Right renal cortex interstitium (tissue), 3 donors: ENCODE data around the gene L2HGDH. TPM values are rescaled to one million over a fixed set of nuclear protein-coding genes. Genes with fewer than 3 reads are reported as not detected.

Experiments used
- DNase-seq, 3 donors: peaks; one replicate each; pipeline ENCODE4 v3.0.0-alpha.2; 2013; ENCODE audit warnings: low read depth in 3 of 3, low spot score in 2 of 3
- polyA plus RNA-seq, 3 donors: library from polyadenylated mRNA; unstranded; fragments of 120-200 nt; gene quantifications; one replicate each; pipeline ENCODE4 v1.2.1, GENCODE V29; 2013; ENCODE audit not compliant: insufficient read length in 3 of 3

Gene L2HGDH
- polyA plus RNA-seq, 3 donors, result 9.8 to 12.1 (median 11.5) TPM

DNA sequence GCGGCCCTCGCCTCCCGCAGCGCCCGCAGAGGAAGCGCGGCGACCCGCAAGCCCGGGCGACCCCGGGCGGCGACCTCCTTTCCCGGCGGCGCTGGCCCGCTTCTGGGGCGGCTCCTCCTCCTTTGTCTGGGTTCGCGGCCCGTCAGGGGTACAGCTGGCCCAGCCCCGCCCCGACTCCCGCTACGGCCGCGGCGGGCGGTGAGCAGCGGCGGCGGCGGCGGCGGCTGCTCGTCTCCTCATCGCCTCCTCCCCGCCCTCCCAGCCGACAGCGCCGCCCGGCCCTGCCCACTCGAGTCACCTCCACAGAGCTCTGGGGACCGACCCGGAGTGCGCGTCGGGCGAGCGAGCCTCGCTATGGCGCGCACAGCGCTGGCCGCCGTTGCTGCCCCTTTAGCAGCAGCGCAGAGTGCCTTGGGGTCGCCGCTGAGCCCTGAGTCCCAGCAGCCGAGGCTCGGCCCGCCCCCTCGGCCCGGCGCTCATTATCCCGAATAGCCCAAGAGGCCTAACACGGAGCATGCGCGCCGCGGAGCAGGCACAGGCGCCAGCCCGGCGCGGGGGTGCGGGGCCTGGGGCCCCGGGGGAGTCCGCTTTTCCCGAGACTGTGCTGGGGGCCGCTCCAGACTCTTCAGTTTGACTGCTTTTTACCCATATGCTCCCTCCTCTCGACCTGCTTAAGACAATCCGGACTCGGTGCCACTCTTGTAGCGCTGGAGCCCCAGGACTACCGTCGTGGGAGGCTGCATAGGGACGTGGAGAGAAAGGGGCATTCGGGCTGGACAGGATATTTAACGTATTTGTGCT is 80.4 kb downstream of the L2HGDH start, which contains the start of gene SOS2:
Gene SOS2, minus strand, starts transcription at position 104 of the 801 bp plus-strand sequence. CDS start 295 bp downstream, outside the sequence.
- DNase-seq, result peak; percentile 78 to 83 (median 81)

DNA sequence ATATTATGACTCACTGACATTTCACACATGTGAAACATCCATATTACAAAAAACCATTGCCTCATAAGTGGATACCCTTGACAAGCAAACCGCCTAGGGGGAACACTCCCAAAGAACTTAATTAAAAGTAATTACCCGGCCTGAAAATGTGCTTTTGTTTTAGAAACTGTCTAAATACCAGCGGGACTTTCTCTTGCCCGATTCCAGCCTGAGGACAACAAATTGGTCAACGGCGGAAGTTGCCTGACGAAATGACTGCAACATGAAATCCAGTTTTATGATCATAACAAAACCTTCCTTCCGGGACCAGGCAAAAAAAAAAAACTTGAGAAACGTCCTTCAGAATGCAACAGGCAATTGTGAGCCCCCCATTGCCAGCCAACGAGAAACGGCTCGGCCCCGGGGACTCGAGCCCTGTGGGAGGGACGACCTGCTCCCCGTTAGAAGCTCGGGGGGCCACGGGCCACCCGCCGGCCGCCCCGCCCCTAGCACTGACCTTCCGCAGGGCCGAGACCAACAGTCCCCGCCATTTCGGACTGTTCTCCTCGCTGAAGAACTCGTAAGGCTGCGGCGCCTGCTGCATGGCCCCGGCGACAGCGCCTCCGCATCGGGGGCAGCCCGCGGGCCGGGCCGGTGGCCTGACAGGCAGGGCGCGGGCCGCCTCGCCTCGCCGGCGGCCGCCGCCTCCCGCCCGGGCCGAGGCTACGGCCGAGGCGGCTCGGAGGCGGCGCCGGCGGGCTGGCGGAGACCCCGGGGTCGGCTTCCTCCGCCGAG is 81.1 kb downstream of the L2HGDH start:
- DNase-seq, result peak in 1 of 3 donors; percentile 57

DNA sequence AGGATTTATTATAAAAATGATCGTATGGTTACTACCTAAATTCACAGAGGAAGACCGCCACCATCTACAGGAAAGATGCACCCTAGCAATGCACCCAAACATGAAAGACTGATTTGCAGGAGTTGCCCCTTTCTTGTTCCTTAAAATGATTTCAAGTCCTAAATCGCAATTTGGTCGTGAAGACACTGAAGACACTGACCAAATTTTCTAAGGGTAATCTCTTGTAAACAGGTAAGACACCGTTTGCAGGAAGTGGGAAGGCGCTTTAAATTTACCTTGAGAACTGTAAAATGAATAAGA is 81.7 kb downstream of the L2HGDH start:
- DNase-seq, result no peak

DNA sequence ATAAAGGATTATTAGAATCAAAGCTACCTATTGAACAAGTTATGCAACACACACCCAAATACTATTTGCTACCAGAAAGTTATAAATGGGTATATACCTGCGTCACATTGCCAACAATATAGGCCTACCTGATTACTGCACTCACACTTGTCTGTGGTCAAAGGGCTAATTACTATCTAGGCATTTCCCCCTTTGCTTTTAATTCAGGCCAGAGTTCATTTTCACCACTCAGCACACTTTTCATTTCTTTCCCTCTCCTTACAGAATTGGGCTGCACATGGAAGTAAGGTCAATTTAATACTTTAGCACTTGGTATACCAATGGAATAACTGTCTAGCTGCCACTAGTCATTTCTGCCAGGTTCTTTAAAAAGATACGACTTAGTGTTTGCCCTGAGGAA is 82.3 kb downstream of the L2HGDH start:
- DNase-seq, result no peak

DNA sequence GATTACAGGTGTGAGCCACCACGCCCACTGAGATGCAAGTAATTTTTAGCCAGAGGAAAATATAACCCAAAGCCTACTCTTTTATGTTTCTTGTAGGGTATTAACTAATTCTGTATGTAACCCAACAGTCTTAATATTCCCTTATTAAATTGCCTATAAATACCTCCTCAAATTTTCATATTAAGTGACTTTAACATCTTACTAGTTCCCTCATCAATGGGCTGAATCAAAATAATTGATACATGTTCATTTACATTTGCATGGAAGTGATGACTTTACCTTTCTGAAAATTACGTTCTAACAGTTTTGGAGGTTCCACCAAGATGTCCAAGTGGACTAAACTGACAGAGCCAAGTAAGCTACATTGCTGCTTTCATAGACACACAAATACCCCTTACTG is 83.7 kb downstream of the L2HGDH start:
- no peak for DNase-seq

DNA sequence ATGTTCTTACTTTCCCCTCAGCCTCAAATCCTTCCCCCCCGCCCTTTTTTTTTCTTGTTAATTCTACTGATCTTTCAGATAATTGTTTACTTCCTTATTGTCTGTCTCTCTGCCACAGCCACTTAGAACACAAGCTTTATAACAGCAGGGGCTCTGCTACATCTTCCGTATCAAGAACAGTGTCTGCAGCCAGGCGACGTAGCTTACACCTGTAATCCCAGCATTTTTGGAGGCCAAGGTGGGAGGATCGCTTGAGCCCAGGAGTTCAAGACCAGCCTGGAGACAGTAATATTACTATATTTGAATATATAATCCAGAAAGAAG is 86.1 kb downstream of the L2HGDH start:
- DNase-seq, result no peak

DNA sequence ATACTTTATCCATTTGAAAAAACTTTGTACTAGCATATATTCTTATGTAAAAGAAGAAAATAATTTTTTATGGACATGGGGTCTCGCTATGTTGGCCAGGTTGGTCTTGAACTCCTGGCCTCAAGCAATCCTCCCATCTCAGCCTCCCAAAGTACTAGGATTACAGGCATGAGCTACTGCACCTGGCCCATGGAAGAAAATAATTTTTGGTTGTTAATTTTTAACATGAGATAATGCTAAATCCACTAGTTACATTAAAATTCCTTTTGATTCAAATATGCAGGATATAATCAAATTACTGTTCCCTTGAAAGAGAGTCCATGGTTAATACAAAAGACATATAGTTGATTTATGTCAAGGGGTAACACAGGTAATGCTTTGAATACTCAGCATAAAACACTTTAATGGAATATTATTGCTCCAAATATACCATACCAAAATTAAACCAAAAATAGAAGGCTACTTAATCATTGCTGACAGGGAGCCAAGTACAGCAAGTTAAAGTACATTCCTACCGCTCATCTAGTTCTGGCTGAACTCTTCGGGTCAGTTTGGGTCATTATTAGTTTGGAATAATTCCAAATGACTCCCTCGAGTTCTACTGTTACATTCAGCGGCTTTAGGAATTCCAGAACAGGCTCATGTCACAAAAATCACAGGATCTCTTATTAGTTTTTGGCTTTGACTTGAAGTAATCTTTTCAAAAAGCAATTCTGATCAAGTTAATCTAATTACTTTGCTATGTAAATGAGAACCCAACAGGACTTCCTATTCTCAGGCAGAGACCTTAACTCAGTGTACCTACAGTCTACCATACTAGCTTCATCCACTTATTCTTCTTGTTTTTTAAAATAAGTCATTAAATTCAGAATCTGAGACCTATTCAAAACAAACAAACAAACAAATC is 86.7 kb downstream of the L2HGDH start:
- peak in 1 of 3 donors; percentile 68 for DNase-seq

DNA sequence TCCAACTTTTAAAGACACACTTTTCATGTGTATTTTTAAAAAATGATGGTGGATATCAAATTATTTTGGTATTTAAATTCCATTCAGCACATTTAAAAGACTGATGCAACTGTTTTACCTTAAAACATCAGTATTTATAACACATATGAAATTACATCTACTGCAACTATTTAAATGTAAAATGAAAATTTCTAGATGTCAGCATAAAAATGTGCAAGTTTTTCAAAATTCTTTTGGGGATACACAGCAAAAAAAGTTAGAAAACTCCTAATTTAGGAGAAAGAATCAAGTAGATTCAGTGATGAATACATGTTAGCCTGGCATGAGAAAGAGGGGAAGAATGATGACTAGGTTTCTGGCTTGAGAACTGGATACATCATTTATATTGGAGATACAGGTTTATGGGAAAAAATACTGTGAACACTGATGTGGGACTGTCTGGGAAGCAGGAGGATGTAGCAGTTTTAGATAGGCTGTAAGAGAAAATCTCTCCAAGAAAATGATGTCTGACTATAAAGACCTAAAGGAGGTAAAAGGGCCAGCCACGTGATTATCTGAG is 89.9 kb downstream of the L2HGDH start:
- no peak for DNase-seq

DNA sequence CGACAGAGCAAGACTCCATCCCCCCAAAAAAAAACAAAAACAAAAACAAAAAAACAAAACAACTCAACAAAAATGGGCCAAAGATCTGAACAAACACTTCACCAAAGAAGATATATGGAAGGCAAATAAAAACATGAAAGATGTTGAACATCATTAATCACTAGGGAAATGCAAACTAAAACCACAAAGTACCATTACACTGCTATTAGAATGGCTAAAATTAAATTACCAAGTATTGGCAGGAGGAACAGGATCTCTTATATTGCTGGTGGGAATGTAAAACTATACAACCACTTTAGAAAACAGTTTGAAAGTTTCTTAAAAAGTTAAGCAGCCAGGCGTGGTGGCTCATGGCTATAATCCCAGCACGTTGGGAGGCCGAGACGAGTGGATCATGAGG is 93.5 kb downstream of the L2HGDH start:
- no peak for DNase-seq

DNA sequence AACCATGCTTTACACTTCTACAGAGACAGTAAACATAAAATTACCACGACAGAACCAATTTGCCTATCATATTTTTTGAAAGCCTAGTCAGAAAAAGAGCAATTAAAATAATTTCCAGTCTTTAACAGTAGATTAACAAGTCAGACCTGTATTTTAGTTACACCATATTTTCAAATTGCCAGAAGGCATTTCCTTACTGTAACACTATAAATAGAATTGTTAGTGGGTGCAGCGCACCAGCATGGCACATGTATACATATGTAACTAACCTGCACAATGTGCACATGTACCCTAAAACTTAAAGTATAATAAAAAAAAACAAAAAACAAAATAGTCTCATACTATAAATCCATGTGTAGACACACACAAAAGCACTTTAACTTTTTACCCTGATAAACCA is 96.6 kb downstream of the L2HGDH start:
- no peak for DNase-seq

DNA sequence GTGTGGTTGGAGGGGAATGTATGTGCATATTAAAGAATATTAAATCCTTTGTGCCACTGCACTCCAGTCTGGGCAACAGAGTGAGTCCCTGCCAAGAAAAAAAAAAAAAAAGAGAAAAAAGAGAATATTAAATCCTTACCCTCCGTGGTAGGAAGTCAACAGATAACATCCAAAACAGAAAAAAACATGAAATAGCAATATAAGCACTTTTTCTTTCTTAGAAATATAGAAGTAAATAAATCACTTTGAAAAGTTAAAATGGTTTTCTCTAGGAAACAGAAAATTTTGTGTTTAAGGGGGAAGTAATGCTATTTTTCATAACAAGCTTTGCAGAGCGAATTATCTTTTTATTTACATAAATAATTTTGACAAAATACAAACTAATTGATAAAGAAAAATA is 98.2 kb downstream of the L2HGDH start:
- DNase-seq, result no peak

DNA sequence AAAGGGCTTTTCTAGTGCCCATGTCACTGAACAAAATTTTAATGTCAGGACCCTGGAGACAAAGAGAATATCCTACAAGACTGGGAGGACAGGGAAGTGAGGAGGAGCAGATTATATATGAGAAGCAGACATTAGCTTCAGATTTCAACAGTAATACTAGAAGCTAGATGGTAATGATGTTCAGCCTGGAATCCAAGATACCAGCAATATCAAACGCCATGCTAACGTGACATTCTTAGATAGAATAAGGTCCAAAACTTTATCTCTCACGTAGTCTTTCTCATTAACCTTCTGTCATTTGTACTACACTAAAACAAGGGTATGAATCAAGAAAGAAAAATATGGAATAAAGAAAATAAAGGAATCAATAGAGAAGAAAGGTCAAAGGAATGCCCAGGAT is 99.3 kb downstream of the L2HGDH start:
- no peak for DNase-seq

DNA sequence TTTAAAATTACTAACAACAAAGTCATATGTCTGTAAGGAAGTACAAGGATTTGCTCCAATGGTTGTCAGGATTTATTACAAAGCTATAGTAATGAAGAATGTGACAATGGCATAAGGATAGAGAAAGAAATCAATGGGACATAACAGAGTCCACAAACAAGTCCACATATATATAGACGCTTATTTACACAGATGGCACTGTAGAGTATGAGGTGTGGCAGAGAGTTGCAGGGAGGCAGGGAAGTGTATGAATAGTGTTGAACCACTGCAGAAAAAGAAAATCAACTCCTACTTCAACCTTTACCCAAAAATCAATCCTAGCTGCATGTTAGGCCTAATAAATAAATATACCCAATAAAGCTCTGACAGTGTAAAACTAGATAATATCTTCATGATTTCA is 102.0 kb downstream of the L2HGDH start:
- no peak for DNase-seq

DNA sequence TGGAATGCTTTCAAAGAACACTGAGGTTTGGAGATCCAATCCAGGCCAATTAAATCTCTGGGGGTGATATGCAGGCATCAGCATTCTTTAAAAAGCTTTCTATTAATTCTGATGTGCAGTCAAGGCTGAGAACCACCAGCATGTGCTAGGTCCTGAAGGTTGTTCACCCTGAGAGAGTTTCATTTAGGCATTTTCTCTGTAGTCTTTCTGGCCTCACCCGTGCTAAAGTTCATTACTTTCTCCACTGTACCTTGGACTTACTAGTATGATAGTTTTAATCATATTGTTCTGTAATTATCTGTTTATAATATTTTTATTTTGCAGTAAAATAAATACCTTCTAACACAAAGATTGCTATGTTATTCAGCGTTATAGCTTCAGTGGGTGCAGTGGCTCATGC is 113.5 kb downstream of the L2HGDH start:
- DNase-seq, result no peak

DNA sequence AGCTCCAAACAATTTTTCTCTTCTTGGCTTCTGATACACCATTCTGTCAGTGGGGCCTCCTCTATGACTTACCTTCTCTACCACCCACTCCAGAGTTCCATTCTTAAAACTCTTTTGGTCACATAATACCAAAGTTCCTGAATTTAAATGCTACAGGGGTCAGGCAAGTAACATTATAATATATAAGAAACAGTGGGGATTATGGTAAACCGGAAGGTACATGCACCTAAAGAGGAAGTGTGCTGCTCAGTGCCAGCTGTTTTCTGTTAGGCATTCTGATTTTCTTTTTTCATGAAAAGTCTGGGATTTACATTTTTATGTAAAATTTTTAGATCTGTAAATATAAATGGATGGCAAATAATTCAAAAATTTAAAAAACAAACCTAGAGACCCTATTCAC is 120.5 kb downstream of the L2HGDH start:
- DNase-seq, result no peak

Other genes starting within 250 kb of the L2HGDH start
- gene VCPKMT, start 195.7 kb downstream of the L2HGDH start, polyA plus RNA-seq, result 10 to 100 TPM; 10.8 to 13.2 (median 12.9) TPM
- gene SOS2, start 80.7 kb downstream of the L2HGDH start, polyA plus RNA-seq, result 10 to 100 TPM; 38.2 to 44.4 (median 41.0) TPM
- gene DMAC2L, start 95 bp upstream of the L2HGDH start, polyA plus RNA-seq, result 10 to 100 TPM; 20.9 to 23.0 (median 21.7) TPM
- gene CDKL1, start 84.7 kb upstream of the L2HGDH start, polyA plus RNA-seq, result 1 to 10 TPM; 7.0 to 9.0 (median 8.3) TPM
- gene MAP4K5, start 220.3 kb upstream of the L2HGDH start, polyA plus RNA-seq, result 10 to 100 TPM; 47.5 to 52.0 (median 50.6) TPM
- 10 to 100 TPM in 2 of 3 donors, 1 to 10 TPM in 1; 8.8 to 10.7 (median 10.2) TPM for gene ATL1, start 247.9 kb upstream of the L2HGDH start, polyA plus RNA-seq